Testis (tissue), 2 donors: Measurements from ENCODE around the gene RBM15.

Source experiments
- CTCF ChIP-seq, 3 experiments: fragments of 450-650 bp in 2 of 3; fragments of 200-600 bp in 1 of 3; sonication (generic) in 1 of 3; IDR thresholded peaks; one replicate each; pipeline ENCODE4 v1.5.1; 2016 to 2019; ENCODE audit warnings: antibody characterized with exemption in 3 of 3, mild to moderate bottlenecking in 2 of 3, moderate library complexity in 1 of 3
- POLR2A ChIP-seq: fragments of 450-650 bp; IDR thresholded peaks from one replicate; pipeline ENCODE4 v1.6.1; 2017; ENCODE audit warnings: antibody characterized with exemption, mild to moderate bottlenecking, moderate library complexity

GRCh38 chr1:110338886-110339406 is at the start of gene RBM15:
- TF ChIP-seq CTCF (IDR thresholded peaks at IDR 0.05) (no peak), POLR2A (no peak)
